IPS-15b (cell line): ENCODE data around the gene PRKCA.

Source experiments
- H3K27me3 ChIP-seq: one replicate; pipeline ENCODE4 v1.6.1; 2013; ENCODE audit warnings: low read length; ENCODE audit not compliant: control insufficient read depth, insufficient read depth
- H3K36me3 ChIP-seq: one replicate; pipeline ENCODE4 v1.6.1; 2013; ENCODE audit warnings: low read length; ENCODE audit not compliant: control insufficient read depth, insufficient read depth
- H3K4me1 ChIP-seq: one replicate; pipeline ENCODE4 v1.6.1; 2013; ENCODE audit warnings: mild to moderate bottlenecking, low read length; ENCODE audit not compliant: control insufficient read depth, insufficient read depth
- H3K4me3 ChIP-seq: one replicate; pipeline ENCODE4 v1.5.1; 2013; ENCODE audit warnings: low read depth, low read length
- H3K9ac ChIP-seq: one replicate; pipeline ENCODE4 v1.6.1; 2013; ENCODE audit warnings: low read depth, mild to moderate bottlenecking, low read length
- H3K9me3 ChIP-seq: one replicate; pipeline ENCODE4 v1.6.1; 2013; ENCODE audit warnings: mild to moderate bottlenecking, low read length; ENCODE audit not compliant: control insufficient read depth, insufficient read depth

Gene PRKCA

GRCh38 chr17:66412857-66413558, 110.6 kb downstream of the PRKCA start:
- H3K27me3 ChIP-seq = no peaks in the 10 kb centered on the region
- no peak overlapping the region for H3K4me3 ChIP-seq
- H3K9ac ChIP-seq = no peak overlapping the region
- H3K36me3 ChIP-seq = no peaks in the 10 kb centered on the region
- H3K9me3 ChIP-seq = no peaks in the 10 kb centered on the region
- H3K4me1 ChIP-seq = peaks cover 3% of the 10 kb centered on the region

- Histone ChIP-seq H3K9ac (no peak overlapping the region), H3K27me3 (no peaks in the 10 kb centered on the region), H3K4me3 (no peak overlapping the region), H3K9me3 (no peaks in the 10 kb centered on the region), H3K4me1 (peaks cover 3% of the 10 kb centered on the region), H3K36me3 (no peaks in the 10 kb centered on the region)
Measured at GRCh38 chr17:66413559-66414520, 111.4 kb downstream of the PRKCA start.

GRCh38 chr17:66414561-66415175, 112.3 kb downstream of the PRKCA start:
- no peak overlapping the region for H3K9ac ChIP-seq
- no peak overlapping the region for H3K4me3 ChIP-seq
- peaks cover 3% of the 10 kb centered on the region for H3K4me1 ChIP-seq
- H3K9me3 ChIP-seq = no peaks in the 10 kb centered on the region
- H3K27me3 ChIP-seq = no peaks in the 10 kb centered on the region
- H3K36me3 ChIP-seq = no peaks in the 10 kb centered on the region

- no peaks in the 10 kb centered on the region for H3K27me3 ChIP-seq
- H3K9me3 ChIP-seq = no peaks in the 10 kb centered on the region
- peaks cover 5% of the 10 kb centered on the region for H3K4me1 ChIP-seq
- no peak overlapping the region for H3K9ac ChIP-seq
- H3K36me3 ChIP-seq = no peaks in the 10 kb centered on the region
- no peak overlapping the region for H3K4me3 ChIP-seq
Measured at GRCh38 chr17:66415366-66416206, 113.2 kb downstream of the PRKCA start.

GRCh38 chr17:66416207-66416940, 114.0 kb downstream of the PRKCA start:
- Histone ChIP-seq H3K4me3 (no peak overlapping the region), H3K9me3 (no peaks in the 10 kb centered on the region), H3K4me1 (peaks cover 7% of the 10 kb centered on the region), H3K36me3 (no peaks in the 10 kb centered on the region), H3K9ac (no peak overlapping the region), H3K27me3 (no peaks in the 10 kb centered on the region)

- H3K9ac ChIP-seq = no peak overlapping the region
- no peak overlapping the region for H3K4me3 ChIP-seq
- H3K36me3 ChIP-seq = no peaks in the 10 kb centered on the region
- peaks cover 7% of the 10 kb centered on the region for H3K4me1 ChIP-seq
- H3K27me3 ChIP-seq = no peaks in the 10 kb centered on the region
- no peaks in the 10 kb centered on the region for H3K9me3 ChIP-seq
Measured at GRCh38 chr17:66417300-66417719, 114.9 kb downstream of the PRKCA start.

- H3K4me3 ChIP-seq = no peak overlapping the region
- peaks cover 7% of the 10 kb centered on the region for H3K4me1 ChIP-seq
- H3K27me3 ChIP-seq = no peaks in the 10 kb centered on the region
- no peak overlapping the region for H3K9ac ChIP-seq
- H3K9me3 ChIP-seq = no peaks in the 10 kb centered on the region
- no peaks in the 10 kb centered on the region for H3K36me3 ChIP-seq
Measured at GRCh38 chr17:66420961-66421371, 118.6 kb downstream of the PRKCA start.

GRCh38 chr17:66422186-66422585, 119.8 kb downstream of the PRKCA start:
- Histone ChIP-seq H3K9me3 (no peaks in the 10 kb centered on the region), H3K9ac (no peak overlapping the region), H3K27me3 (no peaks in the 10 kb centered on the region), H3K4me1 (peaks cover 9% of the 10 kb centered on the region), H3K36me3 (no peaks in the 10 kb centered on the region), H3K4me3 (no peak overlapping the region)

GRCh38 chr17:66423056-66423955, 120.9 kb downstream of the PRKCA start:
- H3K36me3 ChIP-seq = no peaks in the 10 kb centered on the region
- H3K9ac ChIP-seq = no peak overlapping the region
- no peak overlapping the region for H3K4me3 ChIP-seq
- peaks cover 6% of the 10 kb centered on the region for H3K4me1 ChIP-seq
- H3K9me3 ChIP-seq = no peaks in the 10 kb centered on the region
- no peaks in the 10 kb centered on the region for H3K27me3 ChIP-seq

GRCh38 chr17:66425756-66426396, 123.5 kb downstream of the PRKCA start:
- Histone ChIP-seq H3K9ac (no peak overlapping the region), H3K4me3 (no peak overlapping the region), H3K36me3 (no peaks in the 10 kb centered on the region), H3K4me1 (peaks cover 2% of the 10 kb centered on the region), H3K9me3 (no peaks in the 10 kb centered on the region), H3K27me3 (no peaks in the 10 kb centered on the region)
